ENCODE results near the gene RIMKLA.
A peak's percentile ranks its signal among the peaks of the same experiment; 100 is the strongest.

RIMKLA gene

DNA sequence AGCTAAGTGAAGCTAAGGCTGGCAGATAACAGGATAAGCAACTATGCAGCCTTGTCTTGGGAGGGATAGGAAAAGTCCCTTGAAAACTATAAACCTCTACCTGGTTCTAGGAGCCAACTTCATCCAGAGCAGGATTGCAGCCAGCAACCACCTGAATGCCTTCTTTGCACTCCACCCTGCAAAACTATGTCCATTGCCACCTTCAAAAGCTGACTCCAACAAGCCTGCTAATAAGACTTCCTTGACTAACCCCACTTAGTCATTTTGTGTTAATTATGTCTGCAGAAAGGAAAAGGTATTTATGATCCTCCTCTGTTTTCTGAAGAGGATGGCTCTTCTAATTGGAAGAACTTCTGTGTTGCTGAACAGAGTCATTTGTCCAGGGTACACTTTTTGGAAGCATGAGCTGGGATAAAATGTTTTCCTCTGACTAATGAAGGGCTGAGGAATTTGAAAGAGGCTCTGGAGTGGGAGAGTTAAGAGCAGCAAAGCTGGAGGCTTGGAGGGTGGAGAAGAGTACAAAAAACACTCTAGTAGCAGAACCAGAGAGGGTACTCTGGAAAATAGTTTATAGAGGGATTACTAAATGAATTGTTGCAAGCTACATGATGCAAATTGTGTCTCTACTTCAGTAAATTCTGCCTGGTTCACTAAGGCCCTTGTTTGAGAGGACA lies 9.6 kb upstream of the RIMKLA start:
- no peak for DNase-seq (ENCODE audit: low read depth in 2 of 2)

DNA sequence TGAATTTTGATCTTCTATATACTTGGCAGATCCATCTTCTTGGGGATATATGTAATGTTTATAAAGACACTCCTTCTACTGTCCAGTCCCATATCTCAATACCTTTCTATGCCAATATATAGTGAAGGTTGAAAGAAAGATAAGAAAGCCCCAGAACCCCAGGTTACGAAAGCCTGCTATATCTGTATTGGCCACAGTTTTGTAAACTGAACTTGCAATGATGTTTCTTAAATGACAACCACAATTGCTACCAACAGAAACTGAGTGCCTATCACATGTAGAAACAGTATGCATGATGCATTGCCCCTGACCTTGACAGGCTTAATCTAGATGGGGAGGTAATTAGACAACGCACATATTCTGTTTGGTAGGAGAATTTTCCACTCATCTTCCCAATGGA lies 7.8 kb upstream of the RIMKLA start:
- DNase-seq (ENCODE audit: low read depth in 2 of 2) = no peak

GRCh38 chr1:42379794-42380585 lies 602 bp upstream of the RIMKLA start:
- no peak for DNase-seq (ENCODE audit: low read depth in 2 of 2)

DNA sequence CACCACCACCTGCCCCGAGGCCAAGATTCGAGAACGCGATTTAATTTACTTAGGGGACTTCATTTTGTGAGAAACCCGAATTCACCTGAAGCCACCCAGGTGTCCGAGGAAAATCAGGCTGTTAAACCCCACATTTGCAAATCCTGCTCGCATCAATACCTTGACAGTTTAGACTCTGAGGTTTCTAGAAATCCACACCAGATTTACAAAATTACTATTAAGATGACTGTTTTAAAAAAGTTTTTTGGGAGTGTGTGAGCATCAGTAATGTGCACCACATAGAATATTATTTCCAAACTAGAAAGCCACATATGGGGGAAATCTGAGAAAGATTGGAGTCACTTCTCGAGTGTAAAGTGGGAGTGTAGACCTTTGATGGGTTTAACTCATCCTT lies 685 bp downstream of the RIMKLA start:
- DNase-seq (ENCODE audit: low read depth in 2 of 2) = no peak

DNA sequence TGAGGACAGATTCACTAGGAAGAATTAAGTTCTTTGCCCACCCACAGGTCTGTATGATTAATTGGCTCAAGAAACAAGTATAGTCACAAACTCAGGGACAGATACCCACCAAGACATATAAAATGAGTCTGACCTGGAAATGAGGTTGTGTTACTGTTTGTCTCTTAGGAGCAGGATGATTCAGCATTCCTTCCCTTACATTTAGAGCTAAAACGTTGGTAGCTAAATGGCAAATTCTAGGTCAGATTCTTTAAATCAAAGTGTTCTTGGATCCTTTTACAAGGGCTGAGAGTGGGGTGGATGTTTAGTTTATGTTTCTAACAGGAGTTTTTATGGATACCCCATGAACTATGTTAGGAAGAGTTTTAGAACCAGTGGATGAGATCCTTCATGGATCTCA lies 4.7 kb downstream of the RIMKLA start:
- no peak for DNase-seq (ENCODE audit: low read depth in 2 of 2)

DNA sequence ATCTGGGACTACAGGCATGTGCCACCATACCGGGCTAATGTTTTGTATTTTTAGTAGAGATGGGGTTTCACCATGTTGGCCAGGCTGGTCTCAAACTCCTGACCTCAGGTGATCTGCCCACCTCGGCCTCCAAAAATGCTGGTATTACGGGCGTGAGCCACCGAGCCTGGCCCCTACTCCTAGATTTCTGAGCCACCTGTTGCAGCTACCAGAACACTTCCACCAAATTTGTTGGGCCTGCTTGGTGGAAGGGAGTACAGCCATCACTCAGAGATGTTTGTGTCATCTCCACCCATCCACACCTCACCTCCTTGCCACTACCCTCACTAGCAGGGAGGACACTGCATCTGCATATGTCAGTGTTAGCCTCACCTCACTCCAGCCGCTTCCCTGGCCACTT lies 5.5 kb downstream of the RIMKLA start:
- no peak for DNase-seq (ENCODE audit: low read depth in 2 of 2)

DNA sequence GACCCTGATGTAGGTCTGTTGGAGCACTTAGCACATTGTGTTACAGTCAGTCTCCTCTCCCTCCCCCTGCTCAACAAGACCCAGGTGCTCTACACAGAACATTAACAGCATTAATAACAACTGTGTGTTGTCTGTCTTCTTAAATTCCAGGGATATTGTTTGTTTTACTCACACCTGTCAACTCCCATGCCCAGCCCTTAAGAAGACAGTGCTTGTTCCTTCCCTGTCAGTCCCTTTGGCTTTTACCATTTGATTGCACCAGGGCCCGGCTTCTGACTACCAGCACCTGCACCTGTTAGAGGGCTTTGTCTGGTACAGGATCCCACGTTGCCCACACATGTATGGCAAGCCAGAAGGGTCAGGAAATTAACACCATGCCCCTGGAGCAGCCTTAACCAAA lies 11.7 kb downstream of the RIMKLA start:
- no peak for DNase-seq (ENCODE audit: low read depth in 2 of 2)

DNA sequence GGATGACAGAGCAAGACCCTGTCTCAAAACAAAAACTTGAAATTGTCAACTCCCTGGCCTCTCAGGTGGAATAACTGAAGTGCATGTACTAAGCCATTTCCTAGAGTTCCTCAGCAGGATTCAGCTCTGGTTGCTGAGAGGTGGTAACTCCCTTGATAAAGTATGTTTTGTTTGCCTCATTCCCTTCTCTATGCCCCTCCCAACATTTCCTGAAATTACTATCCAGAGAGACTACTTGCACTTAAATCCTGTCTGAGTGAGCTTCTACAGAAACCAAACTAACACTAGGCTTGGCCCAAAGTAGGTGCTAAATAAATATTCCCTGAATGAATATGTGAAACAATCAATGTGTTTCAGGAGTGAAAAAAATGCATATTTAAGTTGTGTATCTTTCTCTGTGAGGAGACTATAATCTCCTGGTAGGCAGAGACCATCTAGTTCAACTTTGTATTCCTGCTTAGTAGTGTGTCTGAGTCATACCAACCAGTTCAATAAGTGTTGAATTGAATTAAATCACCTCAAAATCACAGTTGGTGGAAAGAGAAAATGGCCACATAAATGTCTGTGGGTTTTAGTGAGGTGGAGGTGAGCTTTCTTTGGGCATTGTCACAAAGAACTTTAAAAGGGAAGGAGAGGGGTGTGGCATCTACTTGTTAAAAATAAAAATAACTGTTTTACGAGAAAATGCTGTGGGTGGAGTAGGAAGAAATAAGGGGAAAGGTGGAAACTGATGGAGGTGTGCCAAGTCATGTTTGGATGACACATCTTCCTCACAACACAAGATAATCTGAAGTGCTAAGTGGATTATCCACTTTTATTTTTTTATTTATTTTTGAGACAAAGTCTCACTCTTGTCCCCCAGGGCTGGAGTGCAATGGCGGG lies 12.6 kb downstream of the RIMKLA start:
- DNase-seq (ENCODE audit: low read depth in 2 of 2) = no peak

DNA sequence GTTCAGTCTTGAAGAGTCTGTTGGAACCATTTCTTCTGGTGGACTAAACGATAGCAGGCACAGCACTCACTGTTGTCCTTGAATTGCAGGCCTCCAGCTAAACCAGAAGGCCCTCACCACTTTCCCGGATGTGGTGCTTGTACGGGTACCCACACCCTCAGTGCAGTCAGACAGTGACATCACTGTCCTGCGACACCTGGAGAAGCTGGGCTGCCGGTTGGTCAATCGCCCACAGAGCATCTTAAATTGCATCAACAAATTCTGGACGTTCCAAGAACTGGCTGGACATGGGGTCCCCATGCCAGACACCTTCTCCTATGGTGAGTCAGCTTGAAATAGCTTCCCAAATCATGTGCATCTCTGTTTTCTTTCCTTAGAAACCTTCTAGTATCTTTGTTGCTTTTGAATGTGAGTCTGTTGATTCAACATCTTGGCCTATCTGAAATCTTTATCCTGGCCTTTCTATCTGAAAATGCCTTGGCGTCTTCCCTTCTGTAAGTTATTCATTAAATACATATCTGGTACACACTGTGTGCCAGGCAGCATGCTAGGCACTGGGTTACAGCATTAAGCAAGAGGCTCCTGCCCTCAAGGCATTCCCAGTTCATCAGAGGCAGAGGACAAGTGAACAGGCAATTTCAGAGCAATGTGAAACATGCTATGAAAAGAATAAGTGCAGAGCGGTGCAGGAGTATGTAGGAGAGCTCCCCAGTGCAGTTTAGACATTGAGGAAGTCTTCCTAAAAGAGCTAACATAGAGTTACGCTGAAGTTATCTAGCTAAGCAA lies 18.9 kb downstream of the RIMKLA start:
- no peak for DNase-seq (ENCODE audit: low read depth in 2 of 2)

GRCh38 chr1:42403880-42404400 lies 23.3 kb downstream of the RIMKLA start:
- no peak for DNase-seq (ENCODE audit: low read depth in 2 of 2)

GRCh38 chr1:42414551-42415496 lies 34.2 kb downstream of the RIMKLA start:
- DNase-seq (ENCODE audit: low read depth in 2 of 2) = no peak

GRCh38 chr1:42417166-42417565 lies 36.6 kb downstream of the RIMKLA start:
- no peak for DNase-seq (ENCODE audit: low read depth in 2 of 2)

DNA sequence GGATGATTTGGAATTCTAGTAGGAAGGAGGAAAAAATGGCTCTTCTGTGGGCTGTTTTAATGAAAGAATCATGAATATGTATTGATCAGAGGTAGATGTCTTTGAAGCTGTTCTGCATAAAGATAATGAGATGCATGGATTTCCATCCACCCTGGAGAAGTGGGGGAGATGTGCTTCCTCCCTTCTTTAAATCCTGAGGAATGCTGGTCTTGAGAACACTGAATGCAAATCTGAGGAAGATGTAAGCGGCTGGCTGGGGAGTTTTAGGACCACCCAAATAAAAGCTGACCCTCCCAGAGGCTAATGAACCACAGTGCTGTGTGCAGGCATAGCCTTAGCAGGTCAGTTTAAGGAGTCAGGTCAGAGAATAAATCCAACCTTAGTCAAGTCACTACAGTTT lies 37.9 kb downstream of the RIMKLA start:
- DNase-seq (ENCODE audit: low read depth in 2 of 2) = no peak

- DNase-seq (ENCODE audit: low read depth in 2 of 2) = no peak
Observed at GRCh38 chr1:42419126-42419821, 38.7 kb downstream of the RIMKLA start.

- no peak for DNase-seq (ENCODE audit: low read depth in 2 of 2)
Observed at GRCh38 chr1:42420121-42420520, 39.5 kb downstream of the RIMKLA start.

DNA sequence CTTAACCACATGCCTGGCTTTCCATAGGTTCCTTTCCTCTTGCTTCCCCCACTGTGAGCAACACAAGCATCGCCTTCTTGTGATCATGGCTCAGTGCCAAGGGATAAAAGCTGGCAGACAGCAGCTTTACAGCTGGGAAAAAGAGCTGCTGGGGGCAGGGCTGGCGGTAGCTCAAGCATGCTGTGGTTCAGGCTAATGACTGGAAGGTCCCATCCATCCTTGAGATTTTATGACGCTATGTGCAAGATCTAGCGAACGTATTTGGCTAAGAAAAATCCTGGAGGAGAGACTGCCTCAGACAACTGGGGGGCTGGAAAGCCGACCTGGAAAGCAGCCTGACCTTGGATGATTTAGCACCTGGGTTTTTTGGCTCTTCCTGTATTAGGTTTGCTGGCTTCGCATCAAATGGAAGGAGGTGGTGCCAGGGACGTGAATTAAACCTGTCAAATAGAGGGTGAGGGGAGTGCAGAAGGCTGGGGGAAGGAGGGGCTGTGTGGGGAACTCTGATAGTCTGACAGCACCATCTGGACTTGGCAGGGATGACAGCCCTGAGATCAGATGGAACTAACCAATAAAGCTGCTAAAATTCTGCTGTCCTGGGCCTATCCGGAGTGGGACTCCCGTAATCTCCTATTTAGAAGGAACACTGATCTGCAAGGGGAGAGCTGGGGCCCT lies 40.5 kb downstream of the RIMKLA start:
- DNase-seq (ENCODE audit: low read depth in 2 of 2) = peak; percentile 97 to 98

DNA sequence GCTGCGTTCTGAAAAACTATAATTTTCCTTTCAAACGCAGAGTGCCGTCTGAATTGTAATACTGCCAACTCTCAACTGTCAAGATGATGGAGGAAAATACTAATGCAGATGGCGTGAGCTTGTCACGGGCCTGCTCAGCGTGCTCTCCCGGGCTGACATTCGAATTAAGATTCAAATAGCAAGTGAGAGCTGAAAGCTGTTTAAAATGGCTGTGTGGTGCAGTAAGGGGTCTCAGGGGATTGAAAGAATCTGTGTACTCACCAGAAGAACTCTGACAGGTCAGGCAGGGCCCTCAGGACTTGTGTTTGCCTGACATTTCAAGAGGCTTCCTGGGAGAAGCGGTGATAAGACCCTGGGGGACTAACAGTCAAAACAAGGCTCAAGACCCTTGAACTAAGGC lies 42.1 kb downstream of the RIMKLA start:
- no peak for DNase-seq (ENCODE audit: low read depth in 2 of 2)

GRCh38 chr1:42423681-42424080 lies 43.1 kb downstream of the RIMKLA start:
- DNase-seq (ENCODE audit: low read depth in 2 of 2) = no peak

- no peak for DNase-seq (ENCODE audit: low read depth in 2 of 2)
Observed at GRCh38 chr1:42424201-42424600, 43.6 kb downstream of the RIMKLA start.
